Smooth muscle cell (in vitro differentiated cells): ENCODE data around the gene TRIM41. TPM values are rescaled to one million over a fixed set of nuclear protein-coding genes. Genes with fewer than 3 reads are reported as not detected.

Source experiments
- DNase-seq: peaks from one replicate; lab custom pipeline; 2025; ENCODE audit not compliant: unreplicated experiment; lab: John Stamatoyannopoulos, UW
- H2AFZ ChIP-seq: fragments of 200-600 bp; sonication (generic); 2 replicates; pipeline ENCODE4 v1.6.0; 2016; ENCODE audit warnings: antibody characterized with exemption, low read depth, mild to moderate bottlenecking
- H3F3A ChIP-seq: fragments of 200-600 bp; sonication (generic); 2 replicates; pipeline ENCODE4 v1.6.0; 2017; ENCODE audit warnings: antibody characterized with exemption, low read depth
- H3K27ac ChIP-seq: fragments of 200-600 bp; sonication (generic); 2 replicates; pipeline ENCODE4 v1.5.1; 2016; ENCODE audit warnings: low read depth, mild to moderate bottlenecking
- H3K27me3 ChIP-seq: fragments of 200-600 bp; sonication (generic); 2 replicates; pipeline ENCODE4 v1.6.1; 2016; ENCODE audit warnings: low read depth, mild to moderate bottlenecking
- H3K36me3 ChIP-seq: fragments of 200-600 bp; sonication (generic); 2 replicates; pipeline ENCODE4 v1.5.1; 2016; ENCODE audit warnings: low read depth
- H3K4me1 ChIP-seq: fragments of 200-600 bp; sonication (generic); 2 replicates; pipeline ENCODE4 v1.5.1; 2016; ENCODE audit warnings: low read depth
- H3K4me2 ChIP-seq: fragments of 200-600 bp; sonication (generic); 2 replicates; pipeline ENCODE4 v1.6.0; 2016; ENCODE audit warnings: mild to moderate bottlenecking
- H3K4me3 ChIP-seq: fragments of 200-600 bp; sonication (generic); 2 replicates; pipeline ENCODE4 v1.5.1; 2016; ENCODE audit warnings: mild to moderate bottlenecking
- H3K79me2 ChIP-seq: fragments of 200-600 bp; sonication (generic); 2 replicates; pipeline ENCODE4 v1.6.0; 2016; ENCODE audit warnings: low read depth, mild to moderate bottlenecking
- H3K9ac ChIP-seq: fragments of 200-600 bp; sonication (generic); 2 replicates; pipeline ENCODE4 v1.6.0; 2016; ENCODE audit warnings: low read depth
- H3K9me3 ChIP-seq: fragments of 200-600 bp; sonication (generic); replicated peaks from 2 replicates; pipeline ENCODE4 v1.5.1; 2016; ENCODE audit warnings: low read depth
- H4K20me1 ChIP-seq: fragments of 200-600 bp; sonication (generic); 2 replicates; pipeline ENCODE4 v1.6.0; 2016; ENCODE audit warnings: low read depth
- CTCF ChIP-seq: fragments of 200-600 bp; sonication (generic); IDR thresholded peaks from 2 replicates; pipeline ENCODE4 v1.5.1; 2017; ENCODE audit warnings: borderline replicate concordance, mild to moderate bottlenecking, antibody characterized with exemption; ENCODE audit not compliant: insufficient read depth, poor library complexity, severe bottlenecking
- WGBS: methylation state at CpG from one replicate; pipeline ENCODE4 v1.1.7; 2016; ENCODE audit warnings: low lambda C conversion rate; 5-methylcytosine and 5-hydroxymethylcytosine counted together
- polyA plus RNA-seq: library from polyadenylated mRNA; unstranded; fragments of >200 nt; fragmentation: Nextera tagmentation; extraction: Ambion mirVana; gene quantifications from 2 replicates; pipeline ENCODE4 v1.2.1, GENCODE V29; 2016
- total RNA-seq: library from RNA; depleted of rRNA; stranded (reverse); fragments of >200 nt; gene quantifications from 2 replicates; pipeline ENCODE4 v1.2.3, GENCODE V29; 2014

Gene TRIM41
- total and polyA plus RNA-seq, 2 experiments from 2014 or later, result 2.4 to 7.5 TPM

- no peak overlapping the region for H3K9ac ChIP-seq
- no peak for TF ChIP-seq CTCF
- peaks cover 4% of the 10 kb centered on the region for H3K4me1 ChIP-seq
- H3K36me3 ChIP-seq, result no peaks in the 10 kb centered on the region
- H3K4me3 ChIP-seq, result no peak overlapping the region
- H3F3A ChIP-seq, result peaks cover 3% of the 10 kb centered on the region
- 97% methylated on average over 13 of the region's 13 CpGs for WGBS
- H2AFZ ChIP-seq, result no peak overlapping the region
- no peak overlapping the region for H3K4me2 ChIP-seq
- H3K79me2 ChIP-seq, result no peaks in the 10 kb centered on the region
- no peaks in the 10 kb centered on the region for H4K20me1 ChIP-seq
- no peak overlapping the region for H3K27ac ChIP-seq
- H3K9me3 ChIP-seq, result no peaks in the 10 kb centered on the region
- H3K27me3 ChIP-seq, result no peaks in the 10 kb centered on the region
- DNase-seq, result no peak
Measured at GRCh38 chr5:181185560-181185959, 37.5 kb upstream of the TRIM41 start.

DNA sequence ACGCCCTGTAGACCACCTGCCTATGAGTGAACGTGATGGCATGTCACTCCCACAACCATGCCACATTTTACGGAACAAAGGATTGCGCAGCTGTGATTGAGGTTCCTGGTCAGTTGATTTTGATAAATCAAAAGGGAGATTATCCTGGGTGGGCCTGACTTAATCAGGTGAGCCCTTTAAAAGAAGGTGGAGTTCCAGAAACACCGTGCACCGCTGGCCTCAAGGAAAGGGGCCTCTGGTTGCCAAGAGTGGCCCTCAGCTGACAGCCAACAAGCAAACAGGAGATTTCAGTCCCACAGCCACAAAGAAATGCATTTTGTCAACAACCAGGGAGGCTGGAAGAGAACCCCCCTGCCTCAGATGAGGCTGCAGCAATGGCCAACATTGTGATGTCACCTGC is 37.1 kb upstream of the TRIM41 start:
- H2AFZ ChIP-seq, result no peak overlapping the region
- no peaks in the 10 kb centered on the region for H3K79me2 ChIP-seq
- no peaks in the 10 kb centered on the region for H3K27me3 ChIP-seq
- TF ChIP-seq CTCF, result no peak
- H3K4me3 ChIP-seq, result no peak overlapping the region
- H3K9ac ChIP-seq, result no peak overlapping the region
- H3K4me2 ChIP-seq, result no peak overlapping the region
- 92% methylated on average over 6 of the region's 6 CpGs for WGBS
- H4K20me1 ChIP-seq, result no peaks in the 10 kb centered on the region
- no peaks in the 10 kb centered on the region for H3K36me3 ChIP-seq
- peaks cover 3% of the 10 kb centered on the region for H3F3A ChIP-seq
- no peak overlapping the region for H3K27ac ChIP-seq
- DNase-seq, result no peak
- H3K9me3 ChIP-seq, result no peaks in the 10 kb centered on the region
- H3K4me1 ChIP-seq, result peaks cover 4% of the 10 kb centered on the region

DNA sequence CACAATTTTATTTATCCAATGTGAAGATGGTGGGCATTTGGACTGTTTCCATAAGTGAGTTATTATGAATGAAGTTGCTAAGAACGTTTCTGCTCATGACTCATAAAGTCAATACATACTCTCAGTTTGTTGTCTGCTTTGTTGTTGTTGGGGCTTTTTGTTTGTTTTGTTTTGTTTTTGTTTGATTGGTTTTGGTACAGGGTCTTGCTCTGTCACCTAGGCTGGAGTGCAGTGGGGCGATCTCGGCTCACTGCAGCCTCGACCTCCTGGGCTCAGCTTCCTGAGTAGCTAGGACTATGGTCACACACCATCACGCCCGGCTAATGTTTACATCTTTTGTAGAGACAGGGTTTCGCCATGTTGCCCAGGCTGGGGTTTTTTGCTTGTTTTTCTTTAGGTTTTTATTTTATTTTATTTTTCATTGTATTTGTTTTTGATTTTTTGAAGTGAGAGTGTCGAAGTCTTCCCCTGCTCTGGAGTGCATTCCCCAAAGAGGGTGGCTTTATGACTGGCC is 36.0 kb upstream of the TRIM41 start:
- H3K4me1 ChIP-seq, result peaks cover 4% of the 10 kb centered on the region
- no peaks in the 10 kb centered on the region for H3K27me3 ChIP-seq
- H3K9me3 ChIP-seq, result no peaks in the 10 kb centered on the region
- WGBS, result 27% methylated on average over 8 of the region's 8 CpGs
- H2AFZ ChIP-seq, result peak overlapping the region; percentile 74
- H3K4me2 ChIP-seq, result peak overlapping the region; percentile 81
- DNase-seq, result no peak
- no peak for TF ChIP-seq CTCF
- no peaks in the 10 kb centered on the region for H3K36me3 ChIP-seq
- H3K9ac ChIP-seq, result peak overlapping the region; percentile 50
- H3K27ac ChIP-seq, result peak overlapping the region; percentile 82
- peak overlapping the region; percentile 73 for H3K4me3 ChIP-seq
- no peaks in the 10 kb centered on the region for H3K79me2 ChIP-seq
- no peaks in the 10 kb centered on the region for H4K20me1 ChIP-seq
- H3F3A ChIP-seq, result peaks cover 3% of the 10 kb centered on the region

- peaks cover 8% of the 10 kb centered on the region for H3K4me1 ChIP-seq
- peak overlapping the region; percentile 74 for H2AFZ ChIP-seq
- no peaks in the 10 kb centered on the region for H3K27me3 ChIP-seq
- H3K9ac ChIP-seq, result peak overlapping the region; percentile 50
- H3F3A ChIP-seq, result peaks cover 3% of the 10 kb centered on the region
- H3K36me3 ChIP-seq, result no peaks in the 10 kb centered on the region
- H3K4me2 ChIP-seq, result peak overlapping the region; percentile 81
- DNase-seq, result no peak
- no peaks in the 10 kb centered on the region for H4K20me1 ChIP-seq
- H3K9me3 ChIP-seq, result no peaks in the 10 kb centered on the region
- no peaks in the 10 kb centered on the region for H3K79me2 ChIP-seq
- H3K27ac ChIP-seq, result peak overlapping the region; percentile 82
- WGBS, result 2% methylated on average over 36 of the region's 37 CpGs
- peak; percentile 40 for TF ChIP-seq CTCF
- H3K4me3 ChIP-seq, result peak overlapping the region; percentile 73
Measured at GRCh38 chr5:181187500-181188213, 35.4 kb upstream of the TRIM41 start.
